ENCODE data around the gene SPEG. TPM values are rescaled to one million over a fixed set of nuclear protein-coding genes. Genes with fewer than 3 reads are reported as not detected.

The SPEG gene
- total and polyA plus RNA-seq, 7 donors = 6.0 to 321 (median 123) TPM

- peak overlapping the region in 3 of 4 donors; percentile 2 to 26 (median 9) for H3K4me3 ChIP-seq
- peak overlapping the region in 2 of 4 donors; percentile 92 to 97 for H3K27ac ChIP-seq
Measured at GRCh38 chr2:219541611-219542180, 107.1 kb downstream of the SPEG start.

GRCh38 chr2:219542931-219543595 lies 108.4 kb downstream of the SPEG start:
- WGBS, 2 donors = 0% methylated on average over 66 of the region's 66 CpGs
- no peak for TF ChIP-seq POLR2A (IDR thresholded peaks at IDR 0.05)
- no peak for TF ChIP-seq POLR2AphosphoS5 (IDR thresholded peaks at IDR 0.05)
- TF ChIP-seq EP300 (IDR thresholded peaks at IDR 0.05) = no peak
- TF ChIP-seq CTCF (IDR thresholded peaks at IDR 0.05) = no peak
- Histone ChIP-seq H3K4me3 (peak overlapping the region; percentile 47 to 92 (median 74)), H3K36me3 (peaks cover 6 to 30% (median 15%) of the 10 kb centered on the region in 4 donors), H3K9me3 (no peaks in the 10 kb centered on the region), H3K27ac (peak overlapping the region; percentile 90 to 97 (median 92)), H3K4me1 (peaks cover 0 to 38% (median 30%) of the 10 kb centered on the region in 4 donors), H3K27me3 (no peaks in the 10 kb centered on the region)
- intact Hi-C loops (cut with DNase I) = loop anchor here (2.0 to 10.0 kb wide), 3 partner anchors 146 to 248 kb away; no protein-coding TSS in a partner anchor
- DNase-seq = no peak

More at GRCh38 chr2:219541611-219542180, 107.1 kb downstream of the SPEG start:
- Histone ChIP-seq H3K27me3 (no peaks in the 10 kb centered on the region), H3K36me3 (peaks cover 6 to 30% (median 15%) of the 10 kb centered on the region in 4 donors), H3K9me3 (no peaks in the 10 kb centered on the region), H3K4me1 (peaks cover 0 to 41% (median 31%) of the 10 kb centered on the region in 4 donors)
- TF ChIP-seq POLR2AphosphoS5 (IDR thresholded peaks at IDR 0.05) (no peak), EP300 (IDR thresholded peaks at IDR 0.05) (no peak), CTCF (IDR thresholded peaks at IDR 0.05) (peak; percentile 87 to 96 (median 90)), POLR2A (IDR thresholded peaks at IDR 0.05) (no peak)
- DNase-seq = peak; percentile 83
- intact Hi-C loops (cut with DNase I) = loop anchor here (2.0 to 10.0 kb wide), 4 partner anchors 101 to 247 kb away; no protein-coding TSS in a partner anchor
- WGBS, 2 donors = 6 to 8% methylated on average over 48 of the region's 48 CpGs

DNA sequence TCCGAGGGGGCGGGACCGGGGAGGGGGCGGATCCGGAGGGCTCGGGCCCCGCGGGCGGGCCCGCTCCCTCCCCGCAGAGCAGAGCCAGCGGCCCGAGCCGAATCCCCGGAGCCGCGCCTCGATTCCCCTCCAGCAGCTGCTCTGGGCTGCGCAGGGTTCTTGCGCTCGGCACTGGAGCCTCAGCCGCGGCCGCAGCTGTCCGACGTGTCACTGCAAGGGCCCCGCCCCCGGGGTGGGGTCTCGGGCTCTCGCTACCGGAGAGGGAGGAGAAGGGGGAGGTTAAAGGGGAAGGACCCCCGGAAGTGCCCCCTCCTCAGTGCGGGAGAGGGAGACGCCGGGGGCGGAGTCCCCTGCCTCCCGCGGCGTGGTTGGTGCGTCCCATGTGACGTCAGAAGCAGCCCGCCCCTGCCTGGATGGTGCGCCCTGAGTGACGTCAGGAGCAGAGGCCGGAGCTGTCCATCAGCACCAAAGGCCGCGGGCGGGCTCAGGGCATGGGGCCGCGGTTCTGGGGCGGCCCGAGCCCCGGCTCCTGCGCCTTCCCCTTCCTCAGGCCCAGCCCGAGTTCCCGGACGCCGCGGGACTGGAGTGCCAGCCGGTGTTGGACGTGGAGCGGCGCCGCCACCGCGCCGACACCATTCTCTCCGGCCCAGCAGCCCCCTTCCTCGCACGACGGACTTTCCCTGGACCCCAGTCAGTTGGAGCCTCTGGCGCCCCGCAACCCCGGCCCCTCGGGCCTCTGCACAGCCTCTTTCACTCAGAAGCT lies 109.1 kb downstream of the SPEG start, which contains the start of the genes CHPF and TMEM198:
Gene CHPF (minus strand): TSS at position 214 of the 763 bp plus-strand sequence. CDS start 271 bp downstream, outside the sequence.
Gene TMEM198 (plus strand): TSS at position 433 of the 763 bp plus-strand sequence. CDS start 700 bp downstream, outside the sequence.
- Histone ChIP-seq H3K27ac (peak within 1 kb of the TSS; percentile 90 to 97 (median 92)), H3K9me3 (no peaks in the 10 kb centered on the region), H3K4me3 (peak within 1 kb of the TSS; percentile 47 to 92 (median 74)), H3K36me3 (peaks cover 6 to 28% (median 15%) of the 10 kb centered on the region in 4 donors), H3K27me3 (no peaks in the 10 kb centered on the region), H3K4me1 (peaks cover 0 to 31% (median 25%) of the 10 kb centered on the region in 4 donors)
- peak in 1 of 4 donors; percentile 7 for TF ChIP-seq EP300 (IDR thresholded peaks at IDR 0.05)
- TF ChIP-seq POLR2AphosphoS5 (IDR thresholded peaks at IDR 0.05) = peak; percentile 70 to 82 (median 74)
- TF ChIP-seq CTCF (IDR thresholded peaks at IDR 0.05) = no peak
- peak; percentile 33 to 49 for TF ChIP-seq POLR2A (IDR thresholded peaks at IDR 0.05)
- 1% methylated on average over 75 of the region's 75 CpGs for WGBS, 2 donors
- intact Hi-C loops (cut with DNase I) = loop anchor here (2.0 to 10.0 kb wide), 4 partner anchors 55 to 249 kb away; no protein-coding TSS in a partner anchor
- DNase-seq = peak; percentile 100

DNA sequence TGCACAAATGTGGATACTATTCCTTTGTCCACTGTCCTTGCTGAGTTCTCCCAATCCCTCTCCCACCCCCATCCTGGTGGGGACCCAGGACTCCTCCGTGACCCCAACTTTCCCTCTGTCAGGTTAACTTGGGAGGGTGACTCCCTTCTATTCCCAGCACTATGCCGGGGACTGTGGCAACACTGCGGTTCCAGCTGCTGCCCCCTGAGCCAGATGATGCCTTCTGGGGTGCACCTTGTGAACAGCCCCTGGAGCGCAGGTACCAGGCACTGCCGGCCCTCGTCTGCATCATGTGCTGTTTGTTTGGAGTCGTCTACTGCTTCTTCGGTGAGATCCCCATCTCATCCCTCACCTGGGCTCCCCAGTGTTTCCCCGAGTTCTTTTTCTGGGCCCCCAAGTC lies 109.9 kb downstream of the SPEG start:
- TF ChIP-seq POLR2AphosphoS5 (IDR thresholded peaks at IDR 0.05) = no peak
- no peak for TF ChIP-seq EP300 (IDR thresholded peaks at IDR 0.05)
- Histone ChIP-seq H3K9me3 (no peaks in the 10 kb centered on the region), H3K27ac (peak overlapping the region in 3 of 4 donors; percentile 91 to 97 (median 92)), H3K27me3 (no peaks in the 10 kb centered on the region), H3K36me3 (peaks cover 6 to 20% (median 10%) of the 10 kb centered on the region in 4 donors), H3K4me1 (peaks cover 0 to 31% (median 25%) of the 10 kb centered on the region in 4 donors), H3K4me3 (peak overlapping the region in 3 of 4 donors; percentile 73 to 92 (median 75))
- WGBS, 2 donors = 51 to 52% methylated on average over 9 of the region's 9 CpGs
- intact Hi-C loops (cut with DNase I) = loop anchor here (2.0 to 10.0 kb wide), 2 partner anchors 54 to 250 kb away; no protein-coding TSS in a partner anchor
- no peak for DNase-seq

Measured in sigmoid colon (tissue), 7 donors.